ENCODE measurements around the gene GALNT18. TPM values are rescaled to one million over a fixed set of nuclear protein-coding genes. Genes with fewer than 3 reads are reported as not detected.

The GALNT18 gene
- total RNA-seq, 2 experiments from 2014 or later: 6.8 to 7.4 TPM

- Mint-ChIP-seq H3K36me3 (ENCODE audit: low read depth) (no peaks in the 10 kb centered on the region), H3K9me3 (no peaks in the 10 kb centered on the region), H3K4me1 (ENCODE audit: low read depth) (no peaks in the 10 kb centered on the region), H3K27ac (no peak overlapping the region), H3K27me3 (peaks cover 1% of the 10 kb centered on the region), H3K4me3 (no peak overlapping the region)
- TF ChIP-seq CTCF (IDR thresholded peaks at IDR 0.05): no peak
- ATAC-seq (no peak), DNase-seq (no peak)
- ChIA-PET CTCF (no interaction called here), POLR2A (no interaction called here)
- intact Hi-C loops (cut with micrococcal nuclease): no loop called here
Observed at GRCh38 chr11:11461473-11461872, 160.3 kb downstream of the GALNT18 start.

GRCh38 chr11:11459578-11459977, 162.2 kb downstream of the GALNT18 start:
- H3K36me3 Mint-ChIP-seq (ENCODE audit: low read depth): no peaks in the 10 kb centered on the region
- no peaks in the 10 kb centered on the region for H3K4me1 Mint-ChIP-seq (ENCODE audit: low read depth)
- POLR2A ChIA-PET: no interaction called here
- peaks cover 1% of the 10 kb centered on the region for H3K27me3 Mint-ChIP-seq
- CTCF ChIA-PET: no interaction called here
- no peak overlapping the region for H3K4me3 Mint-ChIP-seq
- no peaks in the 10 kb centered on the region for H3K9me3 Mint-ChIP-seq
- ATAC-seq (no peak), DNase-seq (no peak)
- intact Hi-C loops (cut with micrococcal nuclease): no loop called here
- no peak overlapping the region for H3K27ac Mint-ChIP-seq
- TF ChIP-seq CTCF (IDR thresholded peaks at IDR 0.05): no peak

GRCh38 chr11:11458485-11458884, 163.3 kb downstream of the GALNT18 start:
- no peaks in the 10 kb centered on the region for H3K4me1 Mint-ChIP-seq (ENCODE audit: low read depth)
- intact Hi-C loops (cut with micrococcal nuclease): no loop called here
- DNase-seq (no peak), ATAC-seq (no peak)
- peaks cover 1% of the 10 kb centered on the region for H3K27me3 Mint-ChIP-seq
- H3K4me3 Mint-ChIP-seq: no peak overlapping the region
- H3K9me3 Mint-ChIP-seq: no peaks in the 10 kb centered on the region
- CTCF ChIA-PET: no interaction called here
- no peak for TF ChIP-seq CTCF (IDR thresholded peaks at IDR 0.05)
- no peaks in the 10 kb centered on the region for H3K36me3 Mint-ChIP-seq (ENCODE audit: low read depth)
- POLR2A ChIA-PET: no interaction called here
- no peak overlapping the region for H3K27ac Mint-ChIP-seq

- no peak overlapping the region for H3K4me3 Mint-ChIP-seq
- H3K4me1 Mint-ChIP-seq (ENCODE audit: low read depth): no peaks in the 10 kb centered on the region
- no peak overlapping the region for H3K27ac Mint-ChIP-seq
- intact Hi-C loops (cut with micrococcal nuclease): no loop called here
- ChIA-PET POLR2A (no interaction called here), CTCF (no interaction called here)
- H3K27me3 Mint-ChIP-seq: peaks cover 1% of the 10 kb centered on the region
- DNase-seq (no peak), ATAC-seq (no peak)
- no peaks in the 10 kb centered on the region for H3K9me3 Mint-ChIP-seq
- no peaks in the 10 kb centered on the region for H3K36me3 Mint-ChIP-seq (ENCODE audit: low read depth)
- TF ChIP-seq CTCF (IDR thresholded peaks at IDR 0.05): no peak
Observed at GRCh38 chr11:11458001-11458400, 163.8 kb downstream of the GALNT18 start.

- DNase-seq (no peak), ATAC-seq (no peak)
- Mint-ChIP-seq H3K36me3 (ENCODE audit: low read depth) (no peaks in the 10 kb centered on the region), H3K9me3 (no peaks in the 10 kb centered on the region), H3K27me3 (peaks cover 1% of the 10 kb centered on the region), H3K27ac (no peak overlapping the region), H3K4me1 (ENCODE audit: low read depth) (no peaks in the 10 kb centered on the region), H3K4me3 (no peak overlapping the region)
- POLR2A ChIA-PET: no interaction called here
- CTCF ChIA-PET: no interaction called here
- TF ChIP-seq CTCF (IDR thresholded peaks at IDR 0.05): no peak
- intact Hi-C loops (cut with micrococcal nuclease): no loop called here
Observed at GRCh38 chr11:11456866-11457265, 164.9 kb downstream of the GALNT18 start.
